Activated CD4-positive, alpha-beta T cell treated with anti-CD3 and anti-CD28 coated beads, Interleukin-2, amount 50 U/mL, for 16 hours (primary cell): ENCODE measurements around the gene FYN.

Experiments
- DNase-seq: peaks from one replicate; pipeline ENCODE4 v3.0.0-alpha.2; 2020

The FYN gene

DNA sequence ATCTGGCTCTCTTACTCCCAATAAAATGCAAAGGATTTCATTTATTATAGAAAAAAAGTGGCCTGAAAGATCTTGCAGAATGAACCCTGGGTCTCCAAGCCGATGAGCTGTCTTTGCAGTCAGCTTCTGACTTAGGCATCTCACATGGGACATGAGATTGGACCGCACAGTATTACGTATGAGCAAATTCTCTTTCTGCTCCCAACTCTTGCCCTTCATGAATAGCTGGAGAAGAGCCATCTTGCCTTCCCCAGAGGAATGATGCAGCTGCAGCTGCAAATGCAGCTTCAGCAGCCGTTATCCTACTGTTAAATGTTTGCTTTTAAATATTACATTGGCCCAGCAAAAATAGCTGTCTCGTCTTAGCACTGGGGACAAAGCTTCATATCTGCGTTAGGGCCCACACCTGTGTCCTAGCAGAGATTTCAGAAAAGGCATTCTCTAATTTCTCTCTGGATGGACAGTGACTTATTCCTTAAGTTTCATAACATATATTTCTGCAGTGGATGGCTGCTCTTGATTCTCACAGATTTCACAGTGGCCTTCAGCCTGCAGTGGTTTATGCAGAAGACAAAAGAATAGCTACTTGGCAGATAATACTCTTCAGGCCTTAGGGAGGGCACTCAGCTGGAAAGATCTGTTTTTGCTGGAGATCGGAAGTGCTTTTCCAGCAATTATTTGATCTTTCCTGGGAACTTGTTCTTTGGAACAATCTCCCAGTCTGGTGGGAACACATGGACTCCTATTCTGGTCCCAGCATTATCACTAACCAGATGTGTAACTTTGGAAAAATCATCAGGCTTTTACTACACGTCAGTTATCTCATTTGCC lies 129.2 kb downstream of the FYN start:
- DNase-seq = no peak

DNA sequence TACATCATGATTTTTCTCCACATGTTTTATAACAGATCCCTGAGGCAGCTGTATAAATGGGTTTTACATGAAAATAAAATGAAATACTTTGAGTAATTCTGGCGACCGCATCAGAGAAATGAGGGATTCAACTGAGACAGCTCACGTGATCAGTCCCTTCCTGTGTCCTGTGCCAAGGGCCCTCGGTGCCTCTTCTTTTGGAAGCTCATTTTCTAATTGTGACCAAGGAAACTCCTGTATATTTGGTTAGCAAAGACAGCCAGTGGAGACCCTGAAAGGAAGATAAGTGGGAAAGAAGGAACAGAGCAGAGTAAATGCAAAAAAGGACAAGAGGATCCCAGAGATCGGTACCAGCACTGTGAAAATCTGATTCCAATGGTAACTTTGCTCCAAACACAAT lies 129.9 kb downstream of the FYN start:
- no peak for DNase-seq

DNA sequence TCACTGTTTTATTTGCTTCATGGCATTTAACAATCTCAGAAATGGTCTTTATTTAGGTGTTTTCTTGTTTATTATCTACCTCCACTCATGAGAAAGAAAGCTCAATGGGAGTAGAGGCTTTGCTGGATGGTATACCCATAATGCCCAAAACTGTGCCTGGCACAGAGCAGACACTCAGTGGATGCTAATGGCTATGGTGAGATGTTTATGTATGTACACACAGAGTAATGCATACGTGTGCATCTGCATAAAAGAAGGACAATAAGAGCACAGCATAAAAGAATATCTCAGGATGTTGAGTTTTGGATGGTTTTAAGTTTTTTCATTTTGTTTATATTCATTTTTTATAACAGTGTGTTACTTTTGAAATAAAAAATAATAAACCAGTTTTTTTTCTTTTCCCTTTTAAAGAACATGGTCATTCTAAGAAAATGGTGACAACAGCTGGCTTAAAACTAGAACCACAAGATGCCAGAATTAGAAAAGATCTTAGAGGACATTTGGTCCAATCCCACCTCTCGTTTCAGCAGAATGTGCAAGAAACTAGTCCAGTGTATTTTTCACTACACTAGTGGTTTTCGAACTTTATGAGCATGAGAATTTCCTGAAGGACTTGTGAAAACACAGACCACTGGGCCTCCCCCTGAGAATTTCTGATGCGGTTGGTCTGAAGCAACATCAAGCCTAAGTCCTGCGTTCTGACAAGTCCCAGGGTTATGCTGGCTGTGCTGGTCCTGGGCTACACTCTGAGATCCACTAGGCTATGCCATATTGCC lies 131.9 kb downstream of the FYN start:
- DNase-seq = no peak

DNA sequence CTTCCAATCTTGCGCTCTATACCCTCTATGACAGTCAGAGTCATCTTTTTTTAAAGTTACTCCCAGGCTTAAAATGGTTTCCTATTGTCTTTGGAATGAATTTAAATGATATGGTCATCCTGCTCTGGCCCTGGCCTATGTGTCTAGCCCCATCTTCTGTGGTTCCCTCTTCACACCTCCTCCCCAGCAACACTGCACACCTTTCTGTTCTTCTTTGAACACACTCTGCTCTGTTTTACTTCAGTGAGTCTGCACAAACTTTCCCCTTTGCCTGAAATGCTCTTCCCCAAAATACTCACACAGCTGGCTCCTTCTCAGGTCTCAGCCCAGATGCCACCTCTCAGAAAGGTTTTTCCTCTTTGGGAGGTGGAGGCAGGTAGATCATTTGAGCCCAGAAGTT lies 132.7 kb downstream of the FYN start:
- DNase-seq = no peak

DNA sequence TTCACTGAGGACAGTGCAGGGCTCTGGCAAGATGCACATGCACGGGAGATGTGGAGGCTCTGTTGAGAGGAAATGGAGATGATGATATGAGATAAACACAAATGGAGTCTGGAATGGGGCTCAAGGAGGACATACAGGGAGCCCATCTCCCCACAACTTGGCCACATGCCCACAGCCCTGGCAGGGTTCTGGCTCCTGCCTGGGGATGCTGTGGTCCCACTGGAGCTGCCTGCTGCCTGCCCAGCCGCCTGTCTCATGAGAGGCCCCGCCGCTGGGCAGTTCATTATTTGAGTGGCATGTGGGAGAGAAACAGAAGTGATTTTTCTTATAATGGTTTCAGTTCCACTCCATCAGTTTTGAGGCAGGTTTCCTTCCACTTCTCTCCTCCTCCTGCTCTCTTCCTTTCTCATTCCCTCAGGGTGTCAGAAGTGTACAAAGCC lies 134.0 kb downstream of the FYN start:
- DNase-seq = no peak

DNA sequence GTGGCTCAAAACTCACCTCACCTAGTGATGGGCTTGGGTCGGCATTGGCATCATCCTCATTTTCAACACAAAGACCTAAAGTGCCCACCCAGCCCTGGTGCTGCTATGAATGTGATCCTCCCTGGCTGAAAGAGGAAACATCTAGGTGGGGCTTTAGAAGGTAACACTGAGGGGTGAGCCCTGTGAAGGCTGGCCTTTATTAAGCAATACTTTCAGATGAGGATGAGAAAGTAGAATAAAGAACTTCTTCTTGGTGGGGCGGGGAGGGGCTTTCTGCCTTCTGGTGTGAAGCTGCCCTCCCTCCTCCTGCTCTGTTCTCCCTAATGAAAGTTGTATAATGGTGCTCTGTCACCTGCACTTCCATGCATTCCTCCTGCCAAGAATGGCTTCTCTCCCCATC lies 134.6 kb downstream of the FYN start:
- DNase-seq = no peak

DNA sequence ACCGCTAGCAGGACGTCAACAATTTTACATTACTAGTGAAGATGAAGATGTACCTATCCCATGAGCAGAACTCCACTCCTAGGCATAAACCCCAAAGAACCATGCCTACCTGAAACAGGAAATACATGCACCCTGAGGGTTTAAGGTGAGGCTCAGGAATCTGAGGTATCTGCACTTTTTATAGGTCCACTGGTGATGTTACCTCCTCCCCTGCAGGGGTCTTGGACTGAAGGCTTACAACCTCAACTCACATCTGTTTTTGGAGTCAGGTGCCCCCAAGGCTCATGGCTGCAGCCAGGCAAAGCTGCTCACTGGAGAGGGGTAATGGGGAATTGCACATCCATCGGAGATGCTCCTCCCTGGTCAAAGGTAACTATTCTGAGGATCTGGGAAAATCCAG lies 135.1 kb downstream of the FYN start:
- DNase-seq = no peak

DNA sequence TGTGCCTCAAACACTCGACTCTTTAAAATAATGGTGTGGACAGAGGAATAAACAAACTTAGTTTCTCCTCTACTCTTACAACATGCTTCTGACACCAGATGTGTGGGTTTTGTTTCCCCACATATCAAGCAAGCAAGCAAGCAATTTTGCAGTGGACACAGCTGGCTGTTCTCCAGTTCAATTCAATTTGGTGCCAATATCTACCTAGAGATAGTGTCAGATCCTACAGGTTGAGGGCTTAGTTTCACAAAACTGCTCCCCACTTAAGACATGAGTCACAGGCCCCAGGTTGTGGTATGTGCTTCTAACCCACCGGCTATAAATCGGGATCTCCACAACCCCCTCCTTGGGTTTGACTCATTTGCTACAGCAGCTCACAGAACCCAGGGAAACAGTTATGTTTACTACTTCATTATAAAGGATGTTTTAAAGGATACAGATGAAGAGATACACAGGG lies 136.2 kb downstream of the FYN start:
- DNase-seq = peak; percentile 68

DNA sequence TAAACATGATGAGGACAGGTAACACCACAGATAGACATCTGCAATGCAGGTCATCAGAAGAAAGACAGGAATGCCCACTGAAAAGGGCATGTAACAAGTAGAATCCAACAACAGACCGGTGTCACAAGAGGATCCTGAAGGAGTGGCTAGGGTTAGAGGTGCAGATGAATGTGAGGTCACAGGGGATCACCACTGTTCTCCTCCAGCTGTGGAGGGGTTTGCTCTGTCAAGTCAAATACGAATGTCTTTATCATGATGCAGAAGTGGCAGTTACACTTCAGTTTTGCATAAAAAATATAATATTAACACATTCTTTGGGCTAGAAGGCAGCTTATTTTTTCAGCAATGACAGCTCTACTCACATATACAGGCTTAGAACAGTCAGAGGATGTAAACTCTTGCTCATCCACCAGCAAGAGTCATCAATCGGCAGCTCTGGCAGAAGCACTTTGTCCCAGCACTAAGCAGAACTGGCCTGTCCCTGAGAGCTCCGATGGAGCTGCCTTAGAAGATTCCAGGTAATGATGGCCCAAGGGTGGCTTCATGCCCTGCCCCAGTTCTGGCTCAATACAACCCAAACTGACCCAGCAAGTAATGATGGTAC lies 137.1 kb downstream of the FYN start:
- no peak for DNase-seq

DNA sequence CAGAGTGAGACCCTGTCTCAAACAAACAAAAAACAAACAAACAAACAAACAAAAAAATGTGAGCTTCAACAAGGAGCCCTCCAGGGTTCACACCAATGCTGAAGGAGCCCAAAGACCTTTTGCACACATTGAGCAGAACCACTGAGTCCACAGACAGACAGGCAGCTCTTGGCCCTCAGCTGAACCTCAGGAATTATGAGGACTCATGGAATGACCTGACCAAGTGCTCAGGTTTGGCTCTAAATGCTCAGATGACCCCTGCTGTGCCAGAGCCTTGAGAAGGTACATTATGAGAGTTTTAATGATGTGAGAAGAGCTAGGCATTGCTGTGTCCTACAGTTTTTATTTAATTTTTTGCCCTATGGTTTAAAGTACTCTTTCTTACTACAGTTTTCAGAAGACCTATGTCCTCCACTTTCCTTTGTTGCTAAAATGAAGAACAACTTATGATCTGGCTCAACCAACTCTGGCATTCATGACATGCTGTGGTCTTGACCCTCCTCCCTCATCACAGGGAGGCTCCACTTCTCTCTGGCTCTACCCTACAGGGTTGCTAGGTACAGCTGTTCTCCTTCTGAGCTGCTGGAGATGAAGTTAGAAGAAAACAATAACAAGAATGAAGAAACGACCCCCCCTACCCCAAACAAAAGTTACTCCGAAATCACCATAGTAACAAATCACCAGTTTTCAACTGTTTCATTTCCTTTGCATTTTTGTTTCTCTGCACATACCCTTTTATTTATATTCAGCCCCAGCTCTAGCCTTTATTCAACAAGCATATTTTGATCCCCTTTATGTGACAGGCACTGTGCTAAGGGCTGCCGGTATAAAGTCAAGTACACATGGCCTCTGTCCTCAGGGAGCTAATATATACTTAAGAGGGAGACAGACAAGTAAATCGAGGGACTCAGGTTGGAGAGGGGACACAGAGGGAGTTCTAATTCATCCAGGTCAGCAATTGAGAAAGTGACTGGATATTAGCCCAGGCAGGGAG lies 138.9 kb downstream of the FYN start:
- no peak for DNase-seq

DNA sequence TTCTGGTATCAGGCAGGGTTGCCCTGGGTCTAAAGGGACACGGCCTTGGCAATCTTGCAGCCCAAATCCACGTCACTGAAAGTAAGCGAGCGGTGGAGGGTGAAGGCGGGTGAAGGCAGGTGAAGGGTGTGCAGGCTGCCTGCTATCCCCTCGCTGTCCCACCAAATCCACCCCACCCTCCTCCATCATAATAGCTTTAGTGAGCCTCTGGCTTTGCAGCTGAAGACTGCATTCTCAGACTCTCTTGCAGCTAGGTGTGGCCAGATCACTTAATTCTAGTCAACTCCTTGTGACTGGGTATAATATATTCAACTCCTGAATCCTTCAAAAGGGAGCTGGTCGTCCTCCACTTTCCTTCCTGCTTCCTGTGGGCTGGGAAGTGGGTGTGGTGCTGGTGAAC lies 140.9 kb downstream of the FYN start:
- DNase-seq = no peak

DNA sequence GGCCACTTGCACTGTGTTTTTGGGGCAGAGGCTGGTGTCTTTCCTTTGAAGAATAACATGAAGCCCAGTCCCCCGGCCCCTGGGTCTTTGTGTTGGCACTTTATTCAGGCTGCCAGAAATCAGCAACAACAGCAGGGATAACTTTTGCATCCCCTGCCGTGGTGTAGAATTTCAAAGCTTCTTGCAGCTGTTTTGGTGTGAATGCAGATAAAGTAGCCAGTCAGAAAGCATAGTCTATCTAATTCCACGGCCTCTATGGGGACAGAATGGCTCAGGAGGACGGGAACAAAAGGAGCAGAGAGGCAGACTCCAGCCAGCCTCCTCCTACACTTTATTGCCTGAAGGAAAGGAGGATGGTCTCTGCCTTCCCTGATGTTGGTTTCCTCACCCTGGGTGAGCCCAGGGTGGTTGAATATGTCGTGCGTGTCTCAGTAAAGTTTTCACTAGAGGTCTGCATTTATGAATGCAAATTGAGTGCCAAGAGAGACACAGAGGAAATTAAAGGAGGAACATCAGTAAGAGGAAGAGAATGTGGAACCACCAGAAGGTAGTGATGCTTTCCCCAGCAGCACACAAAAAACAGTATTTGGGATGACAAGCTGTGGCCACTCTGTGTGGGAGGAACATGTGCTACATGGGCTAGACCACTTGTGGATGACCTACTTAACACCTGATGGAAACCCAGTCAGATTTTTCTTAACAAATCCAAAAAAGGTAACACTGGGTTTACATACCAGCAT lies 141.6 kb downstream of the FYN start:
- no peak for DNase-seq

DNA sequence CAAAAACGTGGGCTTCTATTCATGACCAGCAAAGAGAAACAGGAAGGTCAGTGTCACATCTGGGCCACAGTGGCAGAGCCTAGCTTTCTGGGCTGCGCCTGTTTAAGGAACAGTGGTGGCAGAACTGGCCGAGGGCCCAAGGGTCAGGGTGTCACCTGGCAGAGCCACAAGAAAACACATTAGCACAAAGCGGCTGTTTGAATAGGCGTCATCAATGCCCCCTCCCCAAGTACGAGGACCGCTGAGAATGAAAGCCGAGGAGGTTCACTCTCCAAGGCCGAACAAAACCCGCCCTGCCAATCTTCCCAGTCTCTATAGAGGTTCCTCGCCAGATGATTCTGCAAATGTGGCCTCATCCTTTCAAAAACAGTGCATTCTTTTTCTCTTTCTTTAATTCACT lies 142.4 kb downstream of the FYN start:
- DNase-seq = no peak

DNA sequence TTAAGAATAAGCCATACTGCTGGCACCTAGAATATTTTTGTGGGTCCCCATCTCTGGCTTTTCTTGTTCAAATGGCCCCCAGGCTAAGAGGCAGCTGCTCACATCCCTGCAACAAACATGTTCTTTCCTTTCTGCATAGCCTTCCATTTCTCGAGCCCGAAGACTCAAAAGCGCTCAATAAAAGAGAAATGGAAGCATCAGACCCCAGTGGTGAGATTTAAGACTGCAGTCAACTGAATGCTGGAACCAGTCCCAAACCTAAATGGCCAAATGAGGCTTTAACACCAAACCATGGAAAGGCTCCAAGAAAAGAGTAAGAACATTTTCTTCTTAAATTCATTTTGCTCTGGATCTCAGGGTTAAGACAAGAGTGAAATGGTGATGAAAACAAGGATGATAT lies 145.4 kb downstream of the FYN start:
- DNase-seq = no peak

DNA sequence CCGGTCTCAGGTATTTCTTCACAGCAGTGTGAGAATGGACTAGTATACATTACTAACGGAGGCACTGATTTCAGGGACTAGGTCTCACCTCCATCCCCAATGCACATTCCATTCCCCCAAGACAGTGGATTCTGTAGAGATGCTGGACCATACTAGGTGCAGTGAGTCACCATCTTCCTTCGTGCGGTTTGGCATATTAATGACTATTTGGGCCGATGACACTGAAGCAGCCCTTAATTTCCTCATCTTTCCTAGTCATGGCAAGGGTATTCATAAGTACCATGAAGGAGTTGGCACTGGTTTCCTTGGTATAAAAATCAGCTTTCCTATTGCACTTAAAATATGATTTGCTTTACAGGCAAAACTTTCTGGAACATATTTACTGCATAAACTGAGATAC lies 146.2 kb downstream of the FYN start:
- DNase-seq = no peak

DNA sequence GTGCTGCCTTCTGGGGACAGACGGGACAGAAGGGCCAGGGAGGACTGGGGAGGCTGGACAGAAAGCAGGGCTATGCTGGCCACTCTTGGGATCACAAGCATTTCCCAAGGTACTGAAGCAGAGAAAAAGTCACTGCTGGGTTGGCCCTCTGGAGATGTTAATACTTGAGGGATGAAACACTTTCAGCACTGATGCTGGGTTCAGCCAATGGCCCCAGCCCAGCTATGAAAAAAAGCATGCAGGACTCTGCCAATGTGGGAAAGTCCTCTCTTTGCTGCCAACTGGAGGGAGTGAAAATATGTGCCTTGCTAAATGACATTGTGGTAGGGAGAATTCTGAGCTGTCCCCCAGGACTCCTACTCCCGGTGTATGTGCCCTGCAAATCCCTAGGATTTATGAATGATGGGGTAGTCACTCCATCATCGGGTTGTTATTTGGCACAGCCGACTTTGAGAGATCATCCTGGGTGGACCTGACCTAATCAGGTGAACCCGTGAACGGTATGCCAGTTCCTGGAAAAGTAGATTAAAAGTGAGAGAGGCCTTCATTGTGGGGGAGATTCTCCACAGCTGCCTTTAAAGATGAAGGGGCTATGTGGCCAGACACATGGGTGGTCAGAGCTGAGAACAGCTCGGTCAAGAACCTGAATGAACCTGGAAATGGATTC lies 147.7 kb downstream of the FYN start:
- DNase-seq = no peak

DNA sequence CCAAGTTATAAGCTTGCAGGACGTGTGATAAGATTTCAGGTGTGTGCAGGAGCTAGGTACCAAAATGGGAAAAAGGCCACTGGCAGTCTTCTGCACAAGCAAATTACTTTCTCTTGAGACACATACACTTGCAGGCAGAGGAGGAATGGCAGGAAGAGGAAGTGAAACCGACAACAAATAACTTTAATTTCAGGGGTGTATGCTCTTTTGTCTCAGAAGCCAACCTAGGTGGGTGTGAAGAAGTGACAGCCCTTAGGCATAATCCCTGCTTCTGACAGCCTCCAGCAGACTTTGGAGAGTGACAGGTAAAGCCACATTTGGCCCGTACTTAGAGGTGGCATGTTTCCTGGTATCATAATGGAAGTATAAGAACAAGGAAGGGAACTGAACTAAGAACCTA lies 148.7 kb downstream of the FYN start:
- DNase-seq = peak; percentile 47

DNA sequence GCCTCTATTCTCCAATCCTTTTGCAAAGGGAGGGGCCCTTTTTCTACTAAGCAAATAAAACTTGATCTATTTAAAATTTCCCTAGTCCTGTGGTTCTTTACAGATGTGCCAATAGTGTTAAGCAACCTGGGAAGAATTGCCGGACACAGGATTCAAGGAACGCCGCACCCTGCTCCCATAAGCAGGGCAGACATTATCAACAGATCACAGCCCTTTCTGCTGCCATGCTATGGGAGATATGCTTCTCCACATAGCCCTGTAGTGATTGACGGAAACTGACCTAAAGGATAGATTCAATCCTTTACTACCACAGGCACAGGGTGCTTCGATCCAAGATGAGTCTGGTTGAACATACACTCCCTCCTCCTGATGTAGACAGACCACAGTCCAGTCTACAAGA lies 149.2 kb downstream of the FYN start:
- DNase-seq = no peak

DNA sequence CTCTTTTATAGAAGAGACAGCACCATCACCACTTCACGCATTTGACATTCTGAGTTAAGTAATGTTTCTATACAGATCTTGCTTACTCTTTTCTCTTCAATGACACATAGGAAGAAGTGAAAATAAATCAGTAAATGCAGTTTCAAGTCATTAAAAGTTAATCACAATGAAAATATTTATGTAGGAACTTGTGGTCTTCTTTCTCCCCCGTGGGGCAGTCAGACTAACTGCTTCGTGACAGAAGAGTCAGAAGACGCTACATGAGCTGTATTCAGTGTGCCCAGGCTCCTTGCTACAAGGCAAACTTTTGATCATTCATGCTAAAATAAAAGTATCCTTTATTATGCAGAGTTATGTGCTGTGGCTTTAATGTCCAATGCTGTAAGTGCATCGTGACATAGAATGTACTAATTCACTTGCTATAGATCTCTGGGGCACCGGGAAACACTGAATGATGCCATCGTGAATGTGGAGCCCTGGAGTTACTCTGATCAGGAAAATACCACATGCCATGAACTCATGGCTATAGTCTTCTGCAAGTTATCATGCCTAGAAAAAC lies 149.8 kb downstream of the FYN start:
- DNase-seq = no peak

DNA sequence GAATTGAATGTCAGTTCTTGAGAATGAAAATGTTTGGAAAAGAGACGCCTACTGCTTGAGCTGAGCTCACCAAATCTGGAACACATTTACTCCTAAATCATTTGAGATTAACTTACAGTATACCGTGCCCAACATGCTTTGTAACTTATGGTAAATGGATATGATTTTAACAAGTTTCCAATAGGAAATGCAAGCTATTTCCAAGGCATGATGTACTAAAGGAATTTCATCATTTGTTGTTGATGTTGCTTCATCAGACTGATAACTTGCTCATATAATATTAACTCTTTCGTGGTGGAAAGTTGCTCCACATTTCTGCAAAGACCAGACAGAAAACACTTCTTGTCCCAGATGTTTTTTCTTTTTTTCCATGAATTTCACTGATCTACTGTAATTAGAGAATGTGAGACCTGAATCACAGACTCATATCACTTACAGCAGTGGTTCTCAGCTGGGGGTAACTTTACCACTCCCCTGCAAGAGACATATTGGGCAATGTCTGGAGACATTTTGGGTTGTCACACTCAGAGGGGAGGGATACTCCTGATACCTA lies 151.0 kb downstream of the FYN start:
- no peak for DNase-seq

DNA sequence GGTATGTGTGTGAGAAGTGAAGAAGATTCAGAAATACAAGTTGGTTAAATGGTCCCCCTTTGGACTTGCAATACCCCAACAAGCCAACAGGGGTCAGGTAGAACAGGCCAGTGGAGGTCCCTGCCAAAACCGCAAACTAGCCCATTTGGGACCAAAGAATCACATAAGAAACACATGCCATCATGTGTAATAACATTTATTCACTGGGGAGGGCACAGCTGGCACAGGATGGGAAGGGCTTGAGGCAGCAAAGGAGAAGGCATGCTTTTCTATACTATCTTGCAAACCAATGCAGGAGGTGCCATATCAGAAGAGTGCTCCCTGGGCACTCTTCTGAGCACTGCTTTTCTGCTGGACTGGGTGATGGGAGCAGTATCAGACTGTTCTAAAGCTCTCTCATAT lies 151.5 kb downstream of the FYN start:
- DNase-seq = peak; percentile 50
